K562 (cell line): ENCODE data around the gene RCSD1. TPM values are rescaled to one million over a fixed set of nuclear protein-coding genes. Genes with fewer than 3 reads are reported as not detected.

Experiments used
- ATAC-seq: fragments of 200-7000 bp; cut with Tn5 transposase; 3 replicates; pipeline ENCODE4 v1.9.1; 2020; ENCODE audit warnings: moderate library complexity
- BruUV-seq: library from RNA; stranded (reverse); fragments of 400-500 nt; replicated peaks from 2 replicates; lab custom pipeline; 2021; lab: Mats Ljungman, UMichigan
- CTCF ChIA-PET: fragments of 300-600 bp; formaldehyde crosslinking; extraction: SDS; loops from one replicate; lab custom pipeline; 2021; ENCODE audit warnings: low intra/inter-chr PET ratio; lab: Yijun Ruan, JAX
- POLR2A ChIA-PET: fragments of 300-600, 350-650 bp; sonication (Branson Sonifier 250); formaldehyde crosslinking; extraction: SDS; loops from one replicate; lab custom pipeline; 2021; ENCODE audit warnings: antibody characterized with exemption, inconsistent platforms; lab: Yijun Ruan, JAX
- DNase-seq, 4 experiments: peaks; one replicate each; pipeline versions ENCODE4 v3.0.0 to v3.0.0-alpha.2; 2011 to 2018; ENCODE audit warnings: low spot score in 3 of 4, mixed read lengths in 3 of 4; ENCODE audit errors: extremely low read depth in 1 of 4
- FAIRE-seq: peaks from 2 replicates; lab custom pipeline; 2011; peaks lifted over from hg19 to GRCh38; lab: Jason Lieb, UNC
- H2AFZ ChIP-seq: 2 replicates; pipeline ENCODE4 v1.6.0; 2011; ENCODE audit warnings: low read depth, low read length, control low read depth, inconsistent platforms
- H3K27ac ChIP-seq: fragments of 200-600 bp; 3 replicates; pipeline ENCODE4 v1.8.0; 2011; ENCODE audit warnings: low read depth, mild to moderate bottlenecking, control low read depth, inconsistent platforms, low read length, moderate library complexity, mixed read lengths; ENCODE audit errors: extremely low read depth
- H3K27me3 ChIP-seq, 2 experiments: fragments of 300-600 bp in 1 of 2; 2 replicates in 1 of 2; 3 replicates in 1 of 2; pipeline versions ENCODE4 v1.6.0 to v1.8.0; 2011; ENCODE audit warnings: inconsistent platforms in 2 of 2, low read length in 2 of 2, mild to moderate bottlenecking in 1 of 2, mixed read lengths in 1 of 2, moderate library complexity in 1 of 2; ENCODE audit not compliant: control insufficient read depth in 2 of 2, insufficient read depth in 2 of 2
- H3K36me3 ChIP-seq: fragments of 300-600 bp; 3 replicates; pipeline ENCODE4 v1.8.0; 2011; ENCODE audit warnings: mild to moderate bottlenecking, low read length, inconsistent platforms; ENCODE audit not compliant: control insufficient read depth, insufficient read depth
- H3K4me1 ChIP-seq, 2 experiments: fragments of 200-600 bp in 1 of 2; replicated peaks in 1 of 2; 2 replicates in 1 of 2; 3 replicates in 1 of 2; pipeline versions ENCODE4 v1.5.1 to v1.8.0; 2011; ENCODE audit warnings: inconsistent platforms in 2 of 2, low read length in 2 of 2, mild to moderate bottlenecking in 1 of 2, mixed read lengths in 1 of 2, moderate library complexity in 1 of 2; ENCODE audit not compliant: control insufficient read depth in 2 of 2, insufficient read depth in 2 of 2
- H3K4me2 ChIP-seq: 2 replicates; pipeline ENCODE4 v1.6.1; 2011; ENCODE audit warnings: low read length, control low read depth, inconsistent platforms, mixed read lengths; ENCODE audit not compliant: insufficient read depth
- H3K4me3 ChIP-seq: fragments of 200-600 bp; sonication (generic), shearing (Covaris generic); 2 replicates; pipeline ENCODE4 v1.5.1; 2016; ENCODE audit warnings: control low read depth, inconsistent platforms
- H3K79me2 ChIP-seq: fragments of 200-600 bp; 3 replicates; pipeline ENCODE4 v1.8.0; 2011; ENCODE audit warnings: low read length, inconsistent platforms; ENCODE audit not compliant: control insufficient read depth, insufficient read depth
- H3K9ac ChIP-seq, 2 experiments: 2 replicates each; pipeline versions ENCODE4 v1.6.0 to v1.6.1; 2011; ENCODE audit warnings: low read depth in 2 of 2, low read length in 2 of 2, control low read depth in 1 of 2, inconsistent platforms in 1 of 2, mild to moderate bottlenecking in 1 of 2, mixed read lengths in 1 of 2; ENCODE audit not compliant: insufficient read depth in 1 of 2
- H3K9me1 ChIP-seq: one replicate; pipeline ENCODE4 v1.6.0; 2011; ENCODE audit warnings: inconsistent platforms, mild to moderate bottlenecking, low read length, moderate library complexity; ENCODE audit not compliant: control insufficient read depth, insufficient read depth
- H3K9me3 ChIP-seq: replicated peaks from 2 replicates; pipeline ENCODE4 v1.5.1; 2011; ENCODE audit warnings: low read depth, low read length, inconsistent platforms; ENCODE audit not compliant: control insufficient read depth, insufficient read depth
- H4K20me1 ChIP-seq: replicated peaks from 2 replicates; pipeline ENCODE4 v1.6.1; 2011; ENCODE audit warnings: low read length, inconsistent platforms, mixed read lengths; ENCODE audit not compliant: control insufficient read depth, insufficient read depth
- ARNT ChIP-seq, 2 experiments: fragments of 450-650 bp; IDR thresholded peaks; 2 replicates each; pipeline ENCODE4 v1.6.1; 2016; ENCODE audit warnings: mild to moderate bottlenecking in 1 of 2
- E2F5 ChIP-seq: sonication (generic); formaldehyde crosslinking; IDR thresholded peaks from 2 replicates; pipeline ENCODE4 v1.8.0; 2022; ENCODE audit warnings: mild to moderate bottlenecking, missing genetic modification reagents
- FOXJ2 ChIP-seq: fragments of 200-800 bp; sonication (Bioruptor generic); IDR thresholded peaks from 2 replicates; pipeline ENCODE4 v1.6.1; 2016; ENCODE audit warnings: missing genetic modification characterization, missing compliant biosample characterization
- FOXP4 ChIP-seq: sonication (generic); formaldehyde crosslinking; IDR thresholded peaks from 2 replicates; pipeline ENCODE4 v1.8.0; 2022; ENCODE audit warnings: mild to moderate bottlenecking, missing genetic modification reagents, borderline replicate concordance
- GTF2F1 ChIP-seq: IDR thresholded peaks from 2 replicates; pipeline ENCODE4 v1.6.1; 2011; ENCODE audit warnings: low read depth, low read length, improper control_type of control experiment
- RBM25 ChIP-seq: fragments of 200-400 bp; formaldehyde crosslinking; IDR thresholded peaks from 2 replicates; pipeline ENCODE4 v1.6.1; 2018; ENCODE audit warnings: low read length, low read depth, moderate library complexity; ENCODE audit not compliant: severe bottlenecking
- RFX5 ChIP-seq: IDR thresholded peaks from 2 replicates; pipeline ENCODE4 v1.6.1; 2011; ENCODE audit warnings: low read depth, mild to moderate bottlenecking, improper control_type of control experiment, low read length
- SPI1 ChIP-seq: IDR thresholded peaks from 2 replicates; pipeline ENCODE4 v1.6.1; 2011; ENCODE audit warnings: low read depth, low read length, control low read depth, borderline replicate concordance
- ZNF316 ChIP-seq: fragments of 450-650 bp; IDR thresholded peaks from 2 replicates; pipeline ENCODE4 v1.6.1; 2016
- WGBS: fragments of 100-300 bp; shearing (Covaris generic); methylation state at CpG from one replicate; pipeline ENCODE4 v1.1.6; 2016; ENCODE audit warnings: low coverage, mixed read lengths; ENCODE audit not compliant: insufficient coverage; ENCODE audit errors: missing lambda C conversion rate; 5-methylcytosine and 5-hydroxymethylcytosine counted together
- in situ Hi-C: fragments of 300-500 bp; cut with MboI; formaldehyde crosslinking; loops from 4 replicates; pipeline ENCODE4 v1.15.0; 2018; ENCODE audit warnings: inconsistent platforms, mixed read lengths
- intact Hi-C: fragments of 100-400 bp; cut with micrococcal nuclease; formaldehyde crosslinking; loops from 2 replicates; pipeline ENCODE4 v1.14.2; 2022
- polyA plus RNA-seq, 8 experiments: library from polyadenylated mRNA; depleted of rRNA in 4 of 8; stranded (reverse) in 5 of 8; unstranded in 3 of 8; fragments of >200 nt; fragmentation: Nextera tagmentation in 2 of 8; fragmentation: Illumina TruSeq in 1 of 8; extraction: Ambion mirVana in 2 of 8; extraction: Trizol in 1 of 8; gene quantifications; 2 replicates each; pipeline versions ENCODE4 v1.2.1 to v1.2.3, GENCODE V29; 2011 to 2014; ENCODE audit warnings: inconsistent platforms in 1 of 8, missing spikeins in 1 of 8
- total RNA-seq, 7 experiments: library from RNA; depleted of rRNA in 6 of 7; stranded (reverse); fragments of >200 nt in 6 of 7; fragmentation: Illumina TruSeq in 2 of 7; extraction: Trizol in 2 of 7; gene quantifications; 2 replicates each; pipeline versions ENCODE4 v1.2.1 to v1.2.3, GENCODE V29; 2011 to 2021; ENCODE audit warnings: low replicate concordance in 1 of 7

RCSD1 gene
- total and polyA plus RNA-seq, 9 of the 15 experiments (the other 6 are each of a cell fraction or from before 2014, with no cell fraction given): 7.8 to 69.8 (median 45.3) TPM

- TF ChIP-seq RFX5: no peak
- no peak for TF ChIP-seq ARNT (IDR thresholded peaks at IDR 0.05)
These were observed 1.1 kb upstream of the RCSD1 start (continued) for GRCh38 chr1:167628741-167629515.

GRCh38 chr1:167630568-167631385 is 745 bp downstream of the RCSD1 start:
- H3K36me3 ChIP-seq: peaks cover 45% of the 10 kb centered on the region
- H3K4me3 ChIP-seq: peak overlapping the region; percentile 77
- FAIRE-seq (no peak), DNase-seq (peak in 2 of 4 experiments; percentile 53 to 67), ATAC-seq (peak; percentile 6)
- POLR2A ChIA-PET: interaction anchor here (0.8 to 8.8 kb wide), 9 partner anchors 9 to 88 kb away, joined by 3 to 93 read pairs (median 4); no protein-coding TSS in a partner anchor
- no peaks in the 10 kb centered on the region for H3K9me1 ChIP-seq
- H3K4me2 ChIP-seq: peak overlapping the region; percentile 92
- peak overlapping the region; percentile 97 for H3K27ac ChIP-seq
- CTCF ChIA-PET: interaction anchor here (0.7 kb wide), 1 partner anchor 51 kb away, joined by 3 read pairs; no protein-coding TSS in a partner anchor
- intact Hi-C loops: loop anchor here (5.0 to 10.0 kb wide), 3 partner anchors 234 to 408 kb away; partner anchors contain the start of genes DCAF6, MPC2 and POU2F1
- peaks cover 45 to 75% of the 10 kb centered on the region in 2 experiments for H3K4me1 ChIP-seq
- in situ Hi-C loops: no loop called here
- H3K9ac ChIP-seq: peak overlapping the region; percentile 97 to 99
- BruUV-seq: TSS peak; percentile 27
- peaks cover 6% of the 10 kb centered on the region; the same call in 1 of the 2 replicates for H4K20me1 ChIP-seq
- H3K27me3 ChIP-seq: no peaks in the 10 kb centered on the region
- peak overlapping the region; percentile 51; the same call in 1 of the 2 replicates for H2AFZ ChIP-seq
- peaks cover under 1% of the 10 kb centered on the region; the same call in 1 of the 2 replicates for H3K9me3 ChIP-seq
- H3K79me2 ChIP-seq: peaks cover 74% of the 10 kb centered on the region
- under 1% methylated on average over 16 of the region's 16 CpGs for WGBS
- TF ChIP-seq RBM25: no peak
- no peak for TF ChIP-seq GTF2F1
- peak; percentile 65; the same call in 1 of the 2 replicates for TF ChIP-seq SPI1
- no peak for TF ChIP-seq FOXP4 (CRISPR knock-in tag)
- TF ChIP-seq ZNF316: peak; percentile 69
- no peak for TF ChIP-seq FOXJ2 (tag)
- no peak for TF ChIP-seq E2F5 (CRISPR knock-in tag)
